Measurements from ENCODE around the gene TRIM56.

TRIM56 gene

DNA sequence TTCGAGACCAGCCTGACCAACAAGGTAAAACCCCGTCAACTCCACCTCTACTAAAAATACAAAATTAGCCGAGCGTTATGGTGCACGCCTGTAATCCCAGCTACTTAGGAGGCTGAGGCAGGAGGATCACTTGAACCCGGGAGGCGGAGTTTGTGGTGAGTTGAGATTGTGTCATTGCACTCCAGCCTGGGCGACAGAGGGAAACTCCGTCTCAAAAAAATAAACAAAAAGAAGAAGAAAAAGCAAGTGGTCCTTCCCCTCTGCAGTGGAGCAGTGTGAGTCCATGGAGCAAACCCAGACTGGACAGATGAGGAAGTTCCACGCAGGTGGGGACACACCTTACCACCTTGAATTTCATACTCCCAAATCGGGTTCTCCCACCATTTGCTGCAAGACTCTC lies 28.6 kb downstream of the TRIM56 start:
- H3K27me3 ChIP-seq (ENCODE audit: insufficient read depth, poor library complexity, severe bottlenecking), result no peaks in the 10 kb centered on the region
- H3K27ac ChIP-seq (replicated peaks), result no peak overlapping the region
- H3K4me3 ChIP-seq (replicated peaks; ENCODE audit: insufficient read depth, low read length), result no peak overlapping the region
- DNase-seq (ENCODE audit: low read depth in 1 of 2, low spot score in 1 of 2), result peak in 1 of 2 experiments; percentile 17
- TF ChIP-seq GABPA (IDR thresholded peaks at IDR 0.05; ENCODE audit: low read depth) (no peak), POLR2AphosphoS5 (IDR thresholded peaks at IDR 0.05; ENCODE audit: low read depth) (no peak), SPI1 (IDR thresholded peaks at IDR 0.05; ENCODE audit: borderline replicate concordance, low read depth) (no peak)
- TF ChIP-seq, protein P1, sequence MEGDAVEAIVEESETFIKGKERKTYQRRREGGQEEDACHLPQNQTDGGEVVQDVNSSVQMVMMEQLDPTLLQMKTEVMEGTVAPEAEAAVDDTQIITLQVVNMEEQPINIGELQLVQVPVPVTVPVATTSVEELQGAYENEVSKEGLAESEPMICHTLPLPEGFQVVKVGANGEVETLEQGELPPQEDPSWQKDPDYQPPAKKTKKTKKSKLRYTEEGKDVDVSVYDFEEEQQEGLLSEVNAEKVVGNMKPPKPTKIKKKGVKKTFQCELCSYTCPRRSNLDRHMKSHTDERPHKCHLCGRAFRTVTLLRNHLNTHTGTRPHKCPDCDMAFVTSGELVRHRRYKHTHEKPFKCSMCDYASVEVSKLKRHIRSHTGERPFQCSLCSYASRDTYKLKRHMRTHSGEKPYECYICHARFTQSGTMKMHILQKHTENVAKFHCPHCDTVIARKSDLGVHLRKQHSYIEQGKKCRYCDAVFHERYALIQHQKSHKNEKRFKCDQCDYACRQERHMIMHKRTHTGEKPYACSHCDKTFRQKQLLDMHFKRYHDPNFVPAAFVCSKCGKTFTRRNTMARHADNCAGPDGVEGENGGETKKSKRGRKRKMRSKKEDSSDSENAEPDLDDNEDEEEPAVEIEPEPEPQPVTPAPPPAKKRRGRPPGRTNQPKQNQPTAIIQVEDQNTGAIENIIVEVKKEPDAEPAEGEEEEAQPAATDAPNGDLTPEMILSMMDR (IDR thresholded peaks at IDR 0.05; ENCODE audit: insufficient read depth, low read length), result no peak
- TF ChIP-seq, protein P2, sequence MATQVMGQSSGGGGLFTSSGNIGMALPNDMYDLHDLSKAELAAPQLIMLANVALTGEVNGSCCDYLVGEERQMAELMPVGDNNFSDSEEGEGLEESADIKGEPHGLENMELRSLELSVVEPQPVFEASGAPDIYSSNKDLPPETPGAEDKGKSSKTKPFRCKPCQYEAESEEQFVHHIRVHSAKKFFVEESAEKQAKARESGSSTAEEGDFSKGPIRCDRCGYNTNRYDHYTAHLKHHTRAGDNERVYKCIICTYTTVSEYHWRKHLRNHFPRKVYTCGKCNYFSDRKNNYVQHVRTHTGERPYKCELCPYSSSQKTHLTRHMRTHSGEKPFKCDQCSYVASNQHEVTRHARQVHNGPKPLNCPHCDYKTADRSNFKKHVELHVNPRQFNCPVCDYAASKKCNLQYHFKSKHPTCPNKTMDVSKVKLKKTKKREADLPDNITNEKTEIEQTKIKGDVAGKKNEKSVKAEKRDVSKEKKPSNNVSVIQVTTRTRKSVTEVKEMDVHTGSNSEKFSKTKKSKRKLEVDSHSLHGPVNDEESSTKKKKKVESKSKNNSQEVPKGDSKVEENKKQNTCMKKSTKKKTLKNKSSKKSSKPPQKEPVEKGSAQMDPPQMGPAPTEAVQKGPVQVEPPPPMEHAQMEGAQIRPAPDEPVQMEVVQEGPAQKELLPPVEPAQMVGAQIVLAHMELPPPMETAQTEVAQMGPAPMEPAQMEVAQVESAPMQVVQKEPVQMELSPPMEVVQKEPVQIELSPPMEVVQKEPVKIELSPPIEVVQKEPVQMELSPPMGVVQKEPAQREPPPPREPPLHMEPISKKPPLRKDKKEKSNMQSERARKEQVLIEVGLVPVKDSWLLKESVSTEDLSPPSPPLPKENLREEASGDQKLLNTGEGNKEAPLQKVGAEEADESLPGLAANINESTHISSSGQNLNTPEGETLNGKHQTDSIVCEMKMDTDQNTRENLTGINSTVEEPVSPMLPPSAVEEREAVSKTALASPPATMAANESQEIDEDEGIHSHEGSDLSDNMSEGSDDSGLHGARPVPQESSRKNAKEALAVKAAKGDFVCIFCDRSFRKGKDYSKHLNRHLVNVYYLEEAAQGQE (IDR thresholded peaks at IDR 0.05; ENCODE audit: insufficient replicate concordance, low read depth), result no peak

DNA sequence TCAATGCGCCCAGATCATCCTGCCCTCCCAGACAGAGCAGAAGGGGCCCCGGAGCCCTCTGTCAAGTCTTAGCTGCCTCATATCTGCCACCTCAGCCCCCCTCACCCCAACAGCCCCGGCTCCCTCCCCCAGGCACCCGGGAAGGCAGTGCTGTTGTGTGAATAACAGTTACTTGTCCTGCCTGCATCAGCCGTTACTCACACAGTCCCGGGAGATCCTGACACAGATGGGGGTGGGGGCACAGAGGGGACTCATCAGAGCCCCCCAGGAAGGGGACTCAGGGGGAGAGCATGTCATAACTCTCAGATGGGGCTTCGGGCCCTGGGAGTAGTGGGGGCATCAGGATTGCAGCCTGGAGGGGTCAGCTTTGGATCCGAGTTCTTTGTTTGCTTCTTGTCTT lies 29.2 kb downstream of the TRIM56 start:
- Histone ChIP-seq H3K27ac (replicated peaks) (no peak overlapping the region), H3K4me3 (replicated peaks; ENCODE audit: insufficient read depth, low read length) (no peak overlapping the region), H3K27me3 (ENCODE audit: insufficient read depth, poor library complexity, severe bottlenecking) (no peaks in the 10 kb centered on the region)
- DNase-seq (ENCODE audit: low read depth in 1 of 2, low spot score in 1 of 2), result no peak
- TF ChIP-seq, protein P1 (IDR thresholded peaks at IDR 0.05; ENCODE audit: insufficient read depth, low read length), result no peak
- TF ChIP-seq, protein P2 (IDR thresholded peaks at IDR 0.05; ENCODE audit: insufficient replicate concordance, low read depth), result no peak
- no peak for TF ChIP-seq SPI1 (IDR thresholded peaks at IDR 0.05; ENCODE audit: borderline replicate concordance, low read depth)
- no peak for TF ChIP-seq POLR2AphosphoS5 (IDR thresholded peaks at IDR 0.05; ENCODE audit: low read depth)
- TF ChIP-seq GABPA (IDR thresholded peaks at IDR 0.05; ENCODE audit: low read depth), result no peak

DNA sequence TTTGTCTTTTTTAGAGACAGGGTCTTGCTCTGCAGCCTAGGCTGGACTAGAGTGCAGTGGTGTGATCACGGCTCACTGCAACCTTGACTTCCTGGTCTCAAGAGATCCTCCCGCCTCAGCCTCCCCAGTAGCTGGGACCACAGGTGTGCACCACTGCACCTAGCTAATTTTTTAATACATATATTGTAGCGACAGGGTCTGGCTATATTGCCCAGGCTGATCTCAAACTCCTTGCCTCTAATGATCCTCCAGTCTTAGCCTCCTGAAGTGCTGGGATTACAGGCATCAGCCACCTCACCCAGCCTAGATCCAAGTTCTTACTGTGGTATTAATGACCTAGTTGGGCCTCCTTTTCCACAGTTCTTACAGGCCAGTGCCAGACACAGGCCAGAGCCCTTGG lies 29.9 kb downstream of the TRIM56 start:
- no peaks in the 10 kb centered on the region for H3K27me3 ChIP-seq (ENCODE audit: insufficient read depth, poor library complexity, severe bottlenecking)
- H3K27ac ChIP-seq (replicated peaks), result no peak overlapping the region
- H3K4me3 ChIP-seq (replicated peaks; ENCODE audit: insufficient read depth, low read length), result no peak overlapping the region
- DNase-seq (ENCODE audit: low read depth in 1 of 2, low spot score in 1 of 2), result no peak
- TF ChIP-seq, protein P1 (IDR thresholded peaks at IDR 0.05; ENCODE audit: insufficient read depth, low read length), result no peak
- no peak for TF ChIP-seq GABPA (IDR thresholded peaks at IDR 0.05; ENCODE audit: low read depth)
- TF ChIP-seq, protein P2 (IDR thresholded peaks at IDR 0.05; ENCODE audit: insufficient replicate concordance, low read depth), result no peak
- no peak for TF ChIP-seq POLR2AphosphoS5 (IDR thresholded peaks at IDR 0.05; ENCODE audit: low read depth)
- no peak for TF ChIP-seq SPI1 (IDR thresholded peaks at IDR 0.05; ENCODE audit: borderline replicate concordance, low read depth)

Measured in HL-60 (cell line).